Transverse colon (tissue), 4 donors: ENCODE measurements around the gene FOXL1. TPM values are rescaled to one million over a fixed set of nuclear protein-coding genes. Genes with fewer than 3 reads are reported as not detected.

Source experiments
- DNase-seq: peaks from one replicate; pipeline ENCODE4 v3.0.0-alpha.2; 2019
- H3K27ac ChIP-seq, 4 donors: fragments of 200-600 bp; sonication (generic); 2 replicates each; pipeline ENCODE4 v1.5.1; 2016 to 2018; ENCODE audit warnings: inconsistent platforms in 4 of 4
- H3K27me3 ChIP-seq: fragments of 200-600 bp; sonication (generic); 2 replicates; pipeline ENCODE4 v1.5.1; 2017; ENCODE audit warnings: inconsistent platforms
- H3K36me3 ChIP-seq, 4 donors: fragments of 200-600 bp; sonication (generic); 2 replicates each; pipeline ENCODE4 v1.5.1; 2017 to 2019; ENCODE audit warnings: inconsistent platforms in 4 of 4
- H3K4me1 ChIP-seq, 4 donors: fragments of 200-600 bp; sonication (generic); 2 replicates each; pipeline ENCODE4 v1.5.1; 2017 to 2020; ENCODE audit warnings: inconsistent platforms in 4 of 4
- H3K4me3 ChIP-seq, 4 donors: fragments of 200-600 bp; sonication (generic); 1 replicate in 1 of 4; 2 replicates in 3 of 4; pipeline versions ENCODE4 v1.5.1 to v1.6.1; 2017 to 2019; ENCODE audit warnings: inconsistent platforms in 4 of 4
- H3K9me3 ChIP-seq, 2 donors: fragments of 200-600 bp; sonication (generic); 2 replicates each; pipeline ENCODE4 v1.5.1; 2017 to 2019; ENCODE audit warnings: inconsistent platforms in 2 of 2
- EP300 ChIP-seq: sonication (generic); formaldehyde crosslinking; IDR thresholded peaks from one replicate; pipeline ENCODE4 v1.6.1; 2017; ENCODE audit warnings: antibody characterized with exemption, low read depth
- POLR2A ChIP-seq: fragments of 450-650 bp; IDR thresholded peaks from one replicate; pipeline ENCODE4 v1.6.1; 2016; ENCODE audit warnings: antibody characterized with exemption, mild to moderate bottlenecking, moderate library complexity
- POLR2AphosphoS5 ChIP-seq, 3 donors: sonication (generic); formaldehyde crosslinking; IDR thresholded peaks; one replicate each; pipeline ENCODE4 v1.6.1; 2016; ENCODE audit warnings: antibody characterized with exemption in 3 of 3
- WGBS, 2 donors: methylation state at CpG; one replicate each; pipeline ENCODE4 v1.1.5; 2018; ENCODE audit warnings: low coverage in 1 of 2; 5-methylcytosine and 5-hydroxymethylcytosine counted together
- in situ Hi-C, 4 donors: fragments of 200-750 bp; cut with MboI; loops; one replicate each; pipeline versions ENCODE4 v1.15.0 to v1.15.1; 2017; ENCODE audit warnings: low sequenced_read_pairs in 3 of 4, low pct_ligation_motif_present in 1 of 4, low pct_unique_long_range_greater_than_20kb in 1 of 4
- intact Hi-C: fragments of 100-400 bp; cut with DNase I; formaldehyde crosslinking; loops from one replicate; pipeline ENCODE4 v1.15.1; 2023; ENCODE audit warnings: low total_unique reads
- total RNA-seq, 4 donors: library from RNA; depleted of rRNA; stranded (reverse); fragments of >200 nt; gene quantifications; one replicate each; pipeline ENCODE4 v1.1.0, GENCODE V29; 2016
- TF ChIP-seq, protein P1 (sequence below), 5 experiments: fragments of 200-600 bp in 3 of 5; fragments of 450-650 bp in 2 of 5; sonication (generic) in 3 of 5; IDR thresholded peaks; 1 replicate in 2 of 5; 2 replicates in 3 of 5; pipeline ENCODE4 v1.5.1; 2016 to 2017; ENCODE audit warnings: antibody characterized with exemption in 5 of 5, inconsistent platforms in 3 of 5, mild to moderate bottlenecking in 2 of 5, moderate library complexity in 1 of 5

The FOXL1 gene
- total RNA-seq, 4 donors from 2014 or later, result 0.75 to 2.1 (median 1.3) TPM

- no peak overlapping the region for H3K27ac ChIP-seq
- no peak overlapping the region for H3K4me3 ChIP-seq
- intact Hi-C loops (no loop called here), in situ Hi-C loops (no loop called here)
- no peaks in the 10 kb centered on the region for H3K36me3 ChIP-seq
- WGBS, 2 donors, result 100% methylated on average over 1 to 3 of the region's 3 CpGs
- H3K9me3 ChIP-seq, result no peaks in the 10 kb centered on the region
- no peak for DNase-seq
- peaks cover 14% of the 10 kb centered on the region for H3K27me3 ChIP-seq
- TF ChIP-seq, protein P1, sequence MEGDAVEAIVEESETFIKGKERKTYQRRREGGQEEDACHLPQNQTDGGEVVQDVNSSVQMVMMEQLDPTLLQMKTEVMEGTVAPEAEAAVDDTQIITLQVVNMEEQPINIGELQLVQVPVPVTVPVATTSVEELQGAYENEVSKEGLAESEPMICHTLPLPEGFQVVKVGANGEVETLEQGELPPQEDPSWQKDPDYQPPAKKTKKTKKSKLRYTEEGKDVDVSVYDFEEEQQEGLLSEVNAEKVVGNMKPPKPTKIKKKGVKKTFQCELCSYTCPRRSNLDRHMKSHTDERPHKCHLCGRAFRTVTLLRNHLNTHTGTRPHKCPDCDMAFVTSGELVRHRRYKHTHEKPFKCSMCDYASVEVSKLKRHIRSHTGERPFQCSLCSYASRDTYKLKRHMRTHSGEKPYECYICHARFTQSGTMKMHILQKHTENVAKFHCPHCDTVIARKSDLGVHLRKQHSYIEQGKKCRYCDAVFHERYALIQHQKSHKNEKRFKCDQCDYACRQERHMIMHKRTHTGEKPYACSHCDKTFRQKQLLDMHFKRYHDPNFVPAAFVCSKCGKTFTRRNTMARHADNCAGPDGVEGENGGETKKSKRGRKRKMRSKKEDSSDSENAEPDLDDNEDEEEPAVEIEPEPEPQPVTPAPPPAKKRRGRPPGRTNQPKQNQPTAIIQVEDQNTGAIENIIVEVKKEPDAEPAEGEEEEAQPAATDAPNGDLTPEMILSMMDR (IDR thresholded peaks at IDR 0.05), result no peak
- TF ChIP-seq EP300 (no peak), POLR2AphosphoS5 (IDR thresholded peaks at IDR 0.05) (no peak), POLR2A (no peak)
- no peaks in the 10 kb centered on the region for H3K4me1 ChIP-seq
Observed at GRCh38 chr16:86605950-86606349, 27.6 kb downstream of the FOXL1 start.

GRCh38 chr16:86608301-86608747 lies 30.0 kb downstream of the FOXL1 start:
- WGBS, 2 donors, result 32% methylated on average over 2 of the region's 2 CpGs; no CpG with 5 or more reads in 1 of the 2 donors

DNA sequence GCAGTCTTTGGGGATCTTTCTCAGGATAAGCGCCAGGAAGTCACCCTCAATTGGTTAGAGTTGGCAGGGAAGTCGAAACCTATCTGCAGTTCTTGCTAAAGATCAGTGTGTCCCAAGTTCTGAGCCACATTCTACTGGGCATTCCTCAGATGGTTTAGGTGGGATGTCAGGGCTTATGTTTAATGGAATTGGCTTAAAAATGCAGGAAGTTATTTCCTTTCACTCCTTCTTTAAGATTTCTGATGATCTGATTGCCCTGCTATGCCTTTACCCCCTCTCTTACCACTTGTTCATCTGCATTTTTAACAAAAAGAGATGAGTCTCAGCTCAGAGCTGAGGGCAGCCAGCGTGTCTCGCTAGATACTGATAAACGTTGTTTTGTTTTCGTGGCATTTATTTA lies 30.8 kb downstream of the FOXL1 start:
- intact Hi-C loops, result no loop called here
- WGBS, 2 donors, result 65 to 80% methylated on average over 4 to 6 of the region's 6 CpGs

More at GRCh38 chr16:86608301-86608747, 30.0 kb downstream of the FOXL1 start:
- no peak for DNase-seq
- Histone ChIP-seq H3K4me3 (no peak overlapping the region), H3K27ac (no peak overlapping the region), H3K9me3 (no peaks in the 10 kb centered on the region), H3K27me3 (no peaks in the 10 kb centered on the region), H3K4me1 (no peaks in the 10 kb centered on the region), H3K36me3 (no peaks in the 10 kb centered on the region)
- in situ Hi-C loops, result no loop called here
- intact Hi-C loops, result no loop called here
- TF ChIP-seq EP300 (no peak), POLR2AphosphoS5 (IDR thresholded peaks at IDR 0.05) (no peak), POLR2A (no peak)
- TF ChIP-seq, protein P1 (IDR thresholded peaks at IDR 0.05), result no peak

GRCh38 chr16:86609661-86610060 lies 31.3 kb downstream of the FOXL1 start:
- Histone ChIP-seq H3K4me1 (no peaks in the 10 kb centered on the region), H3K4me3 (no peak overlapping the region), H3K9me3 (no peaks in the 10 kb centered on the region), H3K36me3 (no peaks in the 10 kb centered on the region), H3K27ac (no peak overlapping the region), H3K27me3 (no peaks in the 10 kb centered on the region)
- intact Hi-C loops, result no loop called here
- DNase-seq, result no peak
- no peak for TF ChIP-seq POLR2AphosphoS5 (IDR thresholded peaks at IDR 0.05)
- TF ChIP-seq EP300, result no peak
- TF ChIP-seq POLR2A, result no peak
- TF ChIP-seq, protein P1 (IDR thresholded peaks at IDR 0.05), result no peak
- in situ Hi-C loops, result no loop called here
- WGBS, 2 donors, result 56 to 69% methylated on average over 3 to 10 of the region's 10 CpGs

More for the DNA sequence above, 30.8 kb downstream of the FOXL1 start:
- in situ Hi-C loops, result no loop called here
- H3K9me3 ChIP-seq, result no peaks in the 10 kb centered on the region
- H3K27ac ChIP-seq, result no peak overlapping the region
- TF ChIP-seq, protein P1 (IDR thresholded peaks at IDR 0.05), result no peak
- no peak for TF ChIP-seq POLR2AphosphoS5 (IDR thresholded peaks at IDR 0.05)
- no peak for TF ChIP-seq EP300
- TF ChIP-seq POLR2A, result no peak
- no peak overlapping the region for H3K4me3 ChIP-seq
- H3K27me3 ChIP-seq, result no peaks in the 10 kb centered on the region
- no peaks in the 10 kb centered on the region for H3K4me1 ChIP-seq
- H3K36me3 ChIP-seq, result no peaks in the 10 kb centered on the region
- no peak for DNase-seq
